Activated CD4-positive, alpha-beta T cell treated with anti-CD3 and anti-CD28 coated beads, Interleukin-2, Interleukin-4, amounts not matched to agents 100 ng/mL and 50 ng/mL, durations not matched to agents 16 hours and 8 hours (primary cell): Measurements from ENCODE around the gene SCG2.
"Not testable (repeated sequence)": the region's sequence is repeated elsewhere in the genome, so short reads cannot be mapped to it uniquely, and the experiment has no call there.

Experiments used
- DNase-seq: peaks from one replicate; pipeline ENCODE4 v3.0.0-alpha.2; 2020; ENCODE audit warnings: low spot score

The SCG2 gene

GRCh38 chr2:223611061-223611460, 8.9 kb upstream of the SCG2 start:
- no peak for DNase-seq

- no peak for DNase-seq
Measured at GRCh38 chr2:223607476-223607875, 5.3 kb upstream of the SCG2 start.

GRCh38 chr2:223606946-223607345, 4.8 kb upstream of the SCG2 start:
- no peak for DNase-seq

- DNase-seq: no peak
Measured at GRCh38 chr2:223604231-223604630, 2.1 kb upstream of the SCG2 start.

- no peak for DNase-seq
Measured at GRCh38 chr2:223602972-223603371, 811 bp upstream of the SCG2 start.

GRCh38 chr2:223601018-223601417, 1.1 kb downstream of the SCG2 start:
- DNase-seq: no peak

- DNase-seq: no peak
Measured at GRCh38 chr2:223599640-223600380, 2.4 kb downstream of the SCG2 start.

GRCh38 chr2:223598994-223599639, 3.0 kb downstream of the SCG2 start:
- no peak for DNase-seq

- DNase-seq: no peak
Measured at GRCh38 chr2:223597076-223597475, 5.1 kb downstream of the SCG2 start.

GRCh38 chr2:223596208-223596607, 6.0 kb downstream of the SCG2 start:
- no peak for DNase-seq

GRCh38 chr2:223594831-223595230, 7.3 kb downstream of the SCG2 start:
- no peak for DNase-seq

GRCh38 chr2:223594259-223594658, 7.9 kb downstream of the SCG2 start:
- no peak for DNase-seq

GRCh38 chr2:223592689-223593088, 9.5 kb downstream of the SCG2 start:
- not testable (repeated sequence) for DNase-seq

- no peak for DNase-seq
Measured at GRCh38 chr2:223591596-223591995, 10.6 kb downstream of the SCG2 start.

- DNase-seq: no peak
Measured at GRCh38 chr2:223590964-223591363, 11.2 kb downstream of the SCG2 start.

GRCh38 chr2:223589901-223590300, 12.3 kb downstream of the SCG2 start:
- DNase-seq: no peak

GRCh38 chr2:223588251-223588650, 13.9 kb downstream of the SCG2 start:
- DNase-seq: no peak

GRCh38 chr2:223587301-223587700, 14.9 kb downstream of the SCG2 start:
- DNase-seq: no peak

GRCh38 chr2:223586261-223586660, 15.9 kb downstream of the SCG2 start:
- DNase-seq: no peak

- no peak for DNase-seq
Measured at GRCh38 chr2:223585666-223586065, 16.5 kb downstream of the SCG2 start.

- no peak for DNase-seq
Measured at GRCh38 chr2:223582001-223582400, 20.2 kb downstream of the SCG2 start.

GRCh38 chr2:223580951-223581350, 21.2 kb downstream of the SCG2 start:
- no peak for DNase-seq

GRCh38 chr2:223578846-223579245, 23.3 kb downstream of the SCG2 start:
- DNase-seq: no peak

- DNase-seq: no peak
Measured at GRCh38 chr2:223576873-223577272, 25.3 kb downstream of the SCG2 start.
